ENCODE measurements around the gene STRN4.

DNA sequence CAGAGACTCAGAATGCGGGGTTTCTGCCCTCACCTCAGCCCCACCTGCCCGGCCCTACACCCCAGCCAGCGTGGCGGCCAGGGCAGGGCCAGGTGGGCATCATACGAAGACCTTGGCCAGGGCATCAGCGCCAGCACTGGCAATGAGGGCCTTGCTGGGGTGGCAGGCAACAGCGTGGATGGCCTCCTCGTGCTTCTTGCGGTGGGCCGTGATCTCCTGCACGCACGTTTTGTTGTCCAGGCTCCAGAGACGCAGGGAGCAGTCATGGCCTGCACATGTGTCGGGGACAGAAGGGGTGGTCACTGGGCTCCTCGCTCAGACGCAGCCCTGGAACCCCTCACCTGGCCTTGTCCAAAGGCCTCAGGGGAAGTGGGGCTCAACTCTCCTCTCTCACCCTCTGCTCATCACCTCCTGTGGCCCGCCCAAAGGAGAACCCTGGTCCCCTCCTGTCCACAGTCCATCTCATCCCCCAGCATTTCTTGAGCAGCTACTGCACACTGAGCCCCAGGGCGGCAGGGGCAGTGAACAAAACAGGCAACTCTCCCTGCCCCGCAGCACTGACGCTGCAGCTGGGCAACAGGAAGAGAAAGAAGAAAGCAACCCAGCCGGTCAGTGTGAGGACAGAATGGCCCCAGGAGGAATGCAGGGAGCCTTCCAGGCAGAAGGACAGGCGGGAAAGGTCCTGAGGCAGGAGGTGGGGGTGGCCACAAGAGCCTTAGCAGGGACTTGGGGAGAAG, 25.6 kb downstream of the STRN4 start:
- no peak for TF ChIP-seq THRAP3 (IDR thresholded peaks at IDR 0.05; ENCODE audit: borderline replicate concordance)
- TF ChIP-seq, protein P1, sequence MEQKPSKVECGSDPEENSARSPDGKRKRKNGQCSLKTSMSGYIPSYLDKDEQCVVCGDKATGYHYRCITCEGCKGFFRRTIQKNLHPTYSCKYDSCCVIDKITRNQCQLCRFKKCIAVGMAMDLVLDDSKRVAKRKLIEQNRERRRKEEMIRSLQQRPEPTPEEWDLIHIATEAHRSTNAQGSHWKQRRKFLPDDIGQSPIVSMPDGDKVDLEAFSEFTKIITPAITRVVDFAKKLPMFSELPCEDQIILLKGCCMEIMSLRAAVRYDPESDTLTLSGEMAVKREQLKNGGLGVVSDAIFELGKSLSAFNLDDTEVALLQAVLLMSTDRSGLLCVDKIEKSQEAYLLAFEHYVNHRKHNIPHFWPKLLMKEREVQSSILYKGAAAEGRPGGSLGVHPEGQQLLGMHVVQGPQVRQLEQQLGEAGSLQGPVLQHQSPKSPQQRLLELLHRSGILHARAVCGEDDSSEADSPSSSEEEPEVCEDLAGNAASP (IDR thresholded peaks at IDR 0.05) = no peak
- TF ChIP-seq POLR2AphosphoS5 (IDR thresholded peaks at IDR 0.05; ENCODE audit: control insufficient read depth, insufficient read depth, low read depth, low read length) = no peak
- TF ChIP-seq U2AF1 (optimal IDR thresholded peaks at IDR 0.05; ENCODE audit: low read depth, low read length) = no peak
- no peak for TF ChIP-seq ZNF239 (CRISPR knock-in tag; IDR thresholded peaks at IDR 0.05)
- no peak for TF ChIP-seq FOXK2 (conservative IDR thresholded peaks at IDR 0.05 in 1 of 2, IDR thresholded peaks at IDR 0.05 in 1 of 2; ENCODE audit: low read depth in 2 of 2)
- no peak for TF ChIP-seq CTBP1 (IDR thresholded peaks at IDR 0.05; ENCODE audit: borderline replicate concordance)
- TF ChIP-seq, protein P2, sequence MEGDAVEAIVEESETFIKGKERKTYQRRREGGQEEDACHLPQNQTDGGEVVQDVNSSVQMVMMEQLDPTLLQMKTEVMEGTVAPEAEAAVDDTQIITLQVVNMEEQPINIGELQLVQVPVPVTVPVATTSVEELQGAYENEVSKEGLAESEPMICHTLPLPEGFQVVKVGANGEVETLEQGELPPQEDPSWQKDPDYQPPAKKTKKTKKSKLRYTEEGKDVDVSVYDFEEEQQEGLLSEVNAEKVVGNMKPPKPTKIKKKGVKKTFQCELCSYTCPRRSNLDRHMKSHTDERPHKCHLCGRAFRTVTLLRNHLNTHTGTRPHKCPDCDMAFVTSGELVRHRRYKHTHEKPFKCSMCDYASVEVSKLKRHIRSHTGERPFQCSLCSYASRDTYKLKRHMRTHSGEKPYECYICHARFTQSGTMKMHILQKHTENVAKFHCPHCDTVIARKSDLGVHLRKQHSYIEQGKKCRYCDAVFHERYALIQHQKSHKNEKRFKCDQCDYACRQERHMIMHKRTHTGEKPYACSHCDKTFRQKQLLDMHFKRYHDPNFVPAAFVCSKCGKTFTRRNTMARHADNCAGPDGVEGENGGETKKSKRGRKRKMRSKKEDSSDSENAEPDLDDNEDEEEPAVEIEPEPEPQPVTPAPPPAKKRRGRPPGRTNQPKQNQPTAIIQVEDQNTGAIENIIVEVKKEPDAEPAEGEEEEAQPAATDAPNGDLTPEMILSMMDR (IDR thresholded peaks at IDR 0.05 in 2 of 3, conservative IDR thresholded peaks at IDR 0.05 in 1 of 3; ENCODE audit: insufficient read depth in 2 of 3, low read depth in 1 of 3, low read length in 3 of 3) = no peak
- TF ChIP-seq TEAD4 (IDR thresholded peaks at IDR 0.05; ENCODE audit: low read length) = no peak
- no peak for TF ChIP-seq TEAD4 (CRISPR knock-in tag; IDR thresholded peaks at IDR 0.05; ENCODE audit: borderline replicate concordance)
- TF ChIP-seq SIRT6 (IDR thresholded peaks at IDR 0.05; ENCODE audit: low read depth, low read length) = no peak
- TF ChIP-seq NCOA4 (IDR thresholded peaks at IDR 0.05; ENCODE audit: partially characterized antibody) = no peak
- TF ChIP-seq RCOR1 (IDR thresholded peaks at IDR 0.05; ENCODE audit: borderline replicate concordance in 1 of 2, low read depth in 2 of 2, low read length in 2 of 2) = no peak
- TF ChIP-seq, protein P3, sequence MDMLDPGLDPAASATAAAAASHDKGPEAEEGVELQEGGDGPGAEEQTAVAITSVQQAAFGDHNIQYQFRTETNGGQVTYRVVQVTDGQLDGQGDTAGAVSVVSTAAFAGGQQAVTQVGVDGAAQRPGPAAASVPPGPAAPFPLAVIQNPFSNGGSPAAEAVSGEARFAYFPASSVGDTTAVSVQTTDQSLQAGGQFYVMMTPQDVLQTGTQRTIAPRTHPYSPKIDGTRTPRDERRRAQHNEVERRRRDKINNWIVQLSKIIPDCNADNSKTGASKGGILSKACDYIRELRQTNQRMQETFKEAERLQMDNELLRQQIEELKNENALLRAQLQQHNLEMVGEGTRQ (CRISPR knock-in tag; IDR thresholded peaks at IDR 0.05) = no peak
- no peak for TF ChIP-seq POLR2AphosphoS2 (IDR thresholded peaks at IDR 0.05; ENCODE audit: low read length)
